Astrocyte (in vitro differentiated cells and primary cell): ENCODE results near the gene EPN2. TPM values are rescaled to one million over a fixed set of nuclear protein-coding genes. Genes with fewer than 3 reads are reported as not detected.

Experiments used
- DNase-seq: peaks from one replicate; pipeline ENCODE4 v3.0.0-alpha.2; 2010; ENCODE audit warnings: low read depth
- FAIRE-seq: peaks from 2 replicates; lab custom pipeline; 2011; peaks lifted over from hg19 to GRCh38; lab: Jason Lieb, UNC
- H2AFZ ChIP-seq: 2 replicates; pipeline ENCODE4 v1.6.0; 2012; ENCODE audit warnings: low read depth, low read length, inconsistent platforms
- H3K27ac ChIP-seq: 2 replicates; pipeline ENCODE4 v1.5.1; 2011; ENCODE audit warnings: low read depth, low read length, inconsistent platforms
- H3K27me3 ChIP-seq: 2 replicates; pipeline ENCODE4 v1.6.0; 2011; ENCODE audit warnings: low read length, inconsistent platforms; ENCODE audit not compliant: insufficient read depth
- H3K36me3 ChIP-seq: 2 replicates; pipeline ENCODE4 v1.5.1; 2011; ENCODE audit warnings: low read length, inconsistent platforms; ENCODE audit not compliant: insufficient read depth
- H3K4me1 ChIP-seq: 2 replicates; pipeline ENCODE4 v1.5.1; 2011; ENCODE audit warnings: low read length, inconsistent platforms; ENCODE audit not compliant: insufficient read depth
- H3K4me2 ChIP-seq: 2 replicates; pipeline ENCODE4 v1.6.0; 2012; ENCODE audit warnings: low read length, inconsistent platforms
- H3K4me3 ChIP-seq: 2 replicates; pipeline ENCODE4 v1.5.1; 2011; ENCODE audit warnings: low read depth, mild to moderate bottlenecking, low read length, inconsistent platforms; ENCODE audit not compliant: insufficient read depth
- H3K79me2 ChIP-seq: 2 replicates; pipeline ENCODE4 v1.6.0; 2012; ENCODE audit warnings: mild to moderate bottlenecking, low read length, inconsistent platforms; ENCODE audit not compliant: insufficient read depth
- H3K9ac ChIP-seq: 2 replicates; pipeline ENCODE4 v1.6.0; 2012; ENCODE audit warnings: mild to moderate bottlenecking, low read length, inconsistent platforms
- H3K9me3 ChIP-seq: 2 replicates; pipeline ENCODE4 v1.5.1; 2012; ENCODE audit warnings: low read depth, mild to moderate bottlenecking, low read length, inconsistent platforms; ENCODE audit not compliant: insufficient read depth
- H4K20me1 ChIP-seq: 2 replicates; pipeline ENCODE4 v1.6.0; 2012; ENCODE audit warnings: low read length, inconsistent platforms; ENCODE audit not compliant: insufficient read depth
- H3K27ac Mint-ChIP-seq: one replicate; pipeline ENCODE4 v1.8.0; 2021; ENCODE audit warnings: mild to moderate bottlenecking, mixed read lengths; ENCODE audit not compliant: unreplicated experiment
- H3K27me3 Mint-ChIP-seq: one replicate; pipeline ENCODE4 v1.8.0; 2021; ENCODE audit warnings: low read depth, mixed read lengths; ENCODE audit not compliant: unreplicated experiment
- H3K36me3 Mint-ChIP-seq: one replicate; pipeline ENCODE4 v1.8.0; 2021; ENCODE audit warnings: low read depth, mixed read lengths; ENCODE audit not compliant: unreplicated experiment
- H3K4me1 Mint-ChIP-seq: one replicate; pipeline ENCODE4 v1.8.0; 2021; ENCODE audit warnings: low read depth, mixed read lengths; ENCODE audit not compliant: unreplicated experiment
- H3K4me3 Mint-ChIP-seq: one replicate; pipeline ENCODE4 v1.8.0; 2021; ENCODE audit warnings: mild to moderate bottlenecking, moderate library complexity, mixed read lengths; ENCODE audit not compliant: unreplicated experiment
- H3K9me3 Mint-ChIP-seq: one replicate; pipeline ENCODE4 v1.8.0; 2021; ENCODE audit warnings: mild to moderate bottlenecking, mixed read lengths; ENCODE audit not compliant: unreplicated experiment
- CTCF ChIP-seq: IDR thresholded peaks from 2 replicates; pipeline ENCODE4 v1.5.1; 2011; ENCODE audit warnings: low read depth, mild to moderate bottlenecking, inconsistent platforms, low read length, moderate library complexity; ENCODE audit not compliant: insufficient read depth
- EZH2 ChIP-seq: IDR thresholded peaks from 2 replicates; pipeline ENCODE4 v1.6.1; 2012; ENCODE audit warnings: mild to moderate bottlenecking, low read length, inconsistent platforms; ENCODE audit not compliant: insufficient read depth
- total RNA-seq: library from RNA; stranded (reverse); gene quantifications from 2 replicates; pipeline ENCODE4 v1.2.1, GENCODE V29; 2021

The EPN2 gene
- total RNA-seq, 1 donor from 2014 or later = 48.7 TPM

DNA sequence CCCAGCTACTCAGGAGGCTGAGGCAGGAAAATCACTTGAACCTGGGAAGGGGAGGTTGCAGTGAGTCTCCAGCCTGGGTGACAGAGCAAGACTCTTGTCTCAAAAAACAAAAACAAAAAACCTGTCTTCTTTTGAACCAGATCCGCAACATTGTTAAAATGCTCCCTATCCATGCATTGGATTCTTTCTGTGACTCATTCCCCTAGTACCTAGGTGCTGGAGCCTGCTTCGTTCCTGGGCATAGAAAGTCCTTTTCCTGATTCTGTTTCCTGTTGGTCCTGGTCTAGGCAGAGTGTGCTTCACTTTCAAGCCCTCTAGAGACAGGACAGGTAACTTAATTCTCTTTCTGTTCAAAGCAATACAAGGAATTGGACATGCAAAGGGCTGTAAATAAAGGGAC lies 5.2 kb downstream of the EPN2 start:
- Histone ChIP-seq H3K27ac (no peak overlapping the region), H3K9me3 (no peaks in the 10 kb centered on the region), H3K9ac (no peak overlapping the region), H3K79me2 (peaks cover 85% of the 10 kb centered on the region), H3K4me3 (no peak overlapping the region), H4K20me1 (peaks cover 77% of the 10 kb centered on the region), H3K4me1 (peaks cover 9% of the 10 kb centered on the region), H2AFZ (no peak overlapping the region), H3K4me2 (no peak overlapping the region), H3K27me3 (no peaks in the 10 kb centered on the region), H3K36me3 (no peaks in the 10 kb centered on the region)
- H3K9me3 Mint-ChIP-seq = no peaks in the 10 kb centered on the region
- no peak overlapping the region for H3K4me3 Mint-ChIP-seq
- DNase-seq = no peak
- H3K36me3 Mint-ChIP-seq = peaks cover 7% of the 10 kb centered on the region
- H3K27me3 Mint-ChIP-seq = no peaks in the 10 kb centered on the region
- peaks cover 15% of the 10 kb centered on the region for H3K4me1 Mint-ChIP-seq
- no peak overlapping the region for H3K27ac Mint-ChIP-seq
- no peak for TF ChIP-seq CTCF
- FAIRE-seq = no peak

DNA sequence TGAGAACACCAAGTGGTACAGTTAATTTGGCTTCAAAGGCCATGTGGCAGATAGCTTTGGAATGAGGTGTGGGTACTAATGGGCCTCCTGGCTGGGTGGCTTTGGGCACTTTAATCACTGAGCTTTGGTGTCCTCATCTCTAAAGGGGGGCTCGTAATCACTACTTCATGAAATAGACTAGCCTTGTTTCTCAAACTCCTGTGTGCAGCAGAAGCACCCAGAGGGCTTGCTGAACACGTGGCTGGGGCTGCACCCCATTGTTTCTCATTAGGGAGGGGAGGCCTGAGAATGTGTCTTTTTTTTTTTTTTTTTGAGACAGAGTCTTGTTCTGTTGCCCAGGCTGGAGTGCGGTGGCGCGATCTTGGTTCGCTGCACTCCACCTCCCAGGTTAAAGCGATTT lies 5.8 kb downstream of the EPN2 start:
- H3K9me3 Mint-ChIP-seq = no peaks in the 10 kb centered on the region
- peaks cover 21% of the 10 kb centered on the region for H3K4me1 Mint-ChIP-seq
- no peak overlapping the region for H3K4me3 Mint-ChIP-seq
- Histone ChIP-seq H4K20me1 (peaks cover 83% of the 10 kb centered on the region), H3K4me1 (peaks cover 12% of the 10 kb centered on the region), H3K4me3 (no peak overlapping the region), H3K9ac (no peak overlapping the region), H2AFZ (no peak overlapping the region), H3K4me2 (no peak overlapping the region), H3K27ac (no peak overlapping the region), H3K79me2 (peaks cover 86% of the 10 kb centered on the region), H3K27me3 (no peaks in the 10 kb centered on the region), H3K36me3 (no peaks in the 10 kb centered on the region), H3K9me3 (no peaks in the 10 kb centered on the region)
- TF ChIP-seq EZH2 (no peak), CTCF (no peak)
- FAIRE-seq (no peak), DNase-seq (no peak)
- H3K27me3 Mint-ChIP-seq = no peaks in the 10 kb centered on the region
- peaks cover 7% of the 10 kb centered on the region for H3K36me3 Mint-ChIP-seq
- no peak overlapping the region for H3K27ac Mint-ChIP-seq

DNA sequence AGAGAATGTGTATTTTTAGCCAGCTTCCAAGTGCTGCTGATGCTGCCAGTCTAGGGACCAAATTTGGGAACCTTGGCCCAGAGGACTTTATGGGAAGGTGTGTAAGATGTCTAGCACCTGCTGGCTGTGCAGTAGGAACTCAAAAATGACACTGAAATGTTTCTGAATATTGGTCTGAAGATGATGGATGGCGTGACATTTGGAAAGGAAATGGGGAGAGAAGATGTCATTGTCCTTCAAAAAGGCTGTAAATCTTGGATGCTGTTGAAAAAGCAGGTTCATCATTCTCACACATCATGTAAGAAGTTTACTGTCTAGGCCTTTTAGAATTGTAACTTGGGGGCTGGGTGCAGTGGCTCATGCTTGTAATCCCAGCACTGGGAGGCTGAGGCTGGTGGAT lies 6.7 kb downstream of the EPN2 start:
- Mint-ChIP-seq H3K4me3 (no peak overlapping the region), H3K4me1 (peaks cover 28% of the 10 kb centered on the region), H3K27me3 (no peaks in the 10 kb centered on the region), H3K9me3 (no peaks in the 10 kb centered on the region), H3K36me3 (peaks cover 7% of the 10 kb centered on the region), H3K27ac (no peak overlapping the region)
- Histone ChIP-seq H2AFZ (no peak overlapping the region), H3K4me2 (no peak overlapping the region), H3K4me3 (no peak overlapping the region), H3K79me2 (peaks cover 80% of the 10 kb centered on the region), H3K9me3 (no peaks in the 10 kb centered on the region), H3K4me1 (peaks cover 14% of the 10 kb centered on the region), H3K27me3 (no peaks in the 10 kb centered on the region), H3K27ac (no peak overlapping the region), H4K20me1 (peaks cover 86% of the 10 kb centered on the region), H3K36me3 (no peaks in the 10 kb centered on the region), H3K9ac (no peak overlapping the region)
- DNase-seq = no peak
- no peak for FAIRE-seq
- TF ChIP-seq EZH2 (no peak), CTCF (no peak)
